Measurements from ENCODE around the gene MOB1B.

The MOB1B gene

DNA sequence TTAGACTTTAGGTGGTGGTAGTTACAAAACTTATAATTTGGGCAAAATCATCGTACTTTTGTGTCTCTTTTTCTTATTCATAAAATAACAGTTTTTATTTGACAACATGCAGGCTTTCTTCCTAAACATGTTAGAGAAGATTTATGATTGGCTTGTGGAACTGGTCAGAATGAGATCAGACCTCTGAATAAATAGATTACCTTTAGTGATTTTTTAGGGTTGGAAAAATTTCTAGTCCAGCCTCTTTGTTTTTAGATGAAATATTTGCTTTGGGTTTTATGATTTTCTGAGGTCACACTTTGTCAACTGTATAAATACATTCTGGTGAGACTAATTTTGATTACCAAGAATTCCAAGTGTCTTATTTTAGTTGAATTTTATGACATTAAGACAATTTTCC is 29.2 kb downstream of the MOB1B start:
- H3K4me1 ChIP-seq (ENCODE audit: control insufficient read depth, insufficient read depth, low read length): no peaks in the 10 kb centered on the region
- no peaks in the 10 kb centered on the region for H3K9me3 ChIP-seq (ENCODE audit: control insufficient read depth, low read length)
- no CpG with 5 or more reads among the region's 1 CpG for WGBS, 2 experiments
- no peaks in the 10 kb centered on the region for H3K27me3 ChIP-seq (ENCODE audit: control insufficient read depth, insufficient read depth, low read length, poor library complexity, severe bottlenecking)
- H3K27ac ChIP-seq (ENCODE audit: insufficient read depth, low read depth, low read length, poor library complexity, severe bottlenecking): no peak overlapping the region
- H3K36me3 ChIP-seq (ENCODE audit: control insufficient read depth, insufficient read depth, low read length): no peaks in the 10 kb centered on the region
- no peak overlapping the region for H3K4me3 ChIP-seq (ENCODE audit: insufficient read depth, low read depth, low read length)

GRCh38 chr4:70932984-70933383 is 30.8 kb downstream of the MOB1B start:
- Histone ChIP-seq H3K4me3 (ENCODE audit: insufficient read depth, low read depth, low read length) (no peak overlapping the region), H3K36me3 (ENCODE audit: control insufficient read depth, insufficient read depth, low read length) (no peaks in the 10 kb centered on the region)
- WGBS, 2 experiments: 100% methylated on average over 2 of the region's 2 CpGs; no CpG with 5 or more reads in 1 of the 2 experiments

GRCh38 chr4:70935038-70935695 is 33.0 kb downstream of the MOB1B start:
- no peaks in the 10 kb centered on the region for H3K36me3 ChIP-seq (ENCODE audit: control insufficient read depth, insufficient read depth, low read length)
- H3K9me3 ChIP-seq (ENCODE audit: control insufficient read depth, low read length): no peaks in the 10 kb centered on the region
- H3K27me3 ChIP-seq (ENCODE audit: control insufficient read depth, insufficient read depth, low read length, poor library complexity, severe bottlenecking): no peaks in the 10 kb centered on the region
- H3K4me1 ChIP-seq (ENCODE audit: control insufficient read depth, insufficient read depth, low read length): no peaks in the 10 kb centered on the region
- H3K27ac ChIP-seq (ENCODE audit: insufficient read depth, low read depth, low read length, poor library complexity, severe bottlenecking): no peak overlapping the region
- no peak overlapping the region for H3K4me3 ChIP-seq (ENCODE audit: insufficient read depth, low read depth, low read length)
- 94 to 96% methylated on average over 7 of the region's 7 CpGs for WGBS, 2 experiments

More at GRCh38 chr4:70932984-70933383, 30.8 kb downstream of the MOB1B start:
- H3K4me1 ChIP-seq (ENCODE audit: control insufficient read depth, insufficient read depth, low read length): no peaks in the 10 kb centered on the region
- no peaks in the 10 kb centered on the region for H3K27me3 ChIP-seq (ENCODE audit: control insufficient read depth, insufficient read depth, low read length, poor library complexity, severe bottlenecking)
- no peaks in the 10 kb centered on the region for H3K9me3 ChIP-seq (ENCODE audit: control insufficient read depth, low read length)
- H3K27ac ChIP-seq (ENCODE audit: insufficient read depth, low read depth, low read length, poor library complexity, severe bottlenecking): no peak overlapping the region

GRCh38 chr4:70936200-70936787 is 34.1 kb downstream of the MOB1B start:
- no peaks in the 10 kb centered on the region for H3K36me3 ChIP-seq (ENCODE audit: control insufficient read depth, insufficient read depth, low read length)
- H3K4me3 ChIP-seq (ENCODE audit: insufficient read depth, low read depth, low read length): no peak overlapping the region
- H3K27me3 ChIP-seq (ENCODE audit: control insufficient read depth, insufficient read depth, low read length, poor library complexity, severe bottlenecking): no peaks in the 10 kb centered on the region

DNA sequence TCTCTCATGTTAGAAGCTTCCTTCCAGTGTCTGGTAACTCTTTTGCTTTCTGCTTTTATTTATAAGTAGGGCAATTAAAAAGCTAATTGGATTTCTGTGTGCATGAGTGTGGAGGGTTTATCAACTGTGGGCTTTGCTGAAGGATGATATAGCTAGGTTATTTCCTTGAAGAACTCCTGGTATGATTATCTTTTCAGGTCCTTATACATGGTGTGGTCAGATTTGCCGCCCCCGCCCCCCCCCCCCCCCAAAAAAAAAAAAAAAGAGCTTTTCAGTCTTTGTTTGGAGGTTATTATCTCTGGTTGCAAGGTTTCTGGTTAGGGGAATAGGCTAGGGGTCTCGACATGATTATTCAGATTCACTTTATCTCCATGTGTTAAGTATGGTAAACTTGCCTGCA is 35.9 kb downstream of the MOB1B start:
- Histone ChIP-seq H3K36me3 (ENCODE audit: control insufficient read depth, insufficient read depth, low read length) (no peaks in the 10 kb centered on the region), H3K4me1 (ENCODE audit: control insufficient read depth, insufficient read depth, low read length) (no peaks in the 10 kb centered on the region), H3K9me3 (ENCODE audit: control insufficient read depth, low read length) (no peaks in the 10 kb centered on the region), H3K27ac (ENCODE audit: insufficient read depth, low read depth, low read length, poor library complexity, severe bottlenecking) (no peak overlapping the region), H3K27me3 (ENCODE audit: control insufficient read depth, insufficient read depth, low read length, poor library complexity, severe bottlenecking) (no peaks in the 10 kb centered on the region), H3K4me3 (ENCODE audit: insufficient read depth, low read depth, low read length) (no peak overlapping the region)
- 75 to 100% methylated on average over 1 to 3 of the region's 3 CpGs for WGBS, 2 experiments

More at GRCh38 chr4:70936200-70936787, 34.1 kb downstream of the MOB1B start:
- no peaks in the 10 kb centered on the region for H3K9me3 ChIP-seq (ENCODE audit: control insufficient read depth, low read length)
- 89 to 95% methylated on average over 4 of the region's 4 CpGs for WGBS, 2 experiments
- no peak overlapping the region for H3K27ac ChIP-seq (ENCODE audit: insufficient read depth, low read depth, low read length, poor library complexity, severe bottlenecking)
- no peaks in the 10 kb centered on the region for H3K4me1 ChIP-seq (ENCODE audit: control insufficient read depth, insufficient read depth, low read length)

DNA sequence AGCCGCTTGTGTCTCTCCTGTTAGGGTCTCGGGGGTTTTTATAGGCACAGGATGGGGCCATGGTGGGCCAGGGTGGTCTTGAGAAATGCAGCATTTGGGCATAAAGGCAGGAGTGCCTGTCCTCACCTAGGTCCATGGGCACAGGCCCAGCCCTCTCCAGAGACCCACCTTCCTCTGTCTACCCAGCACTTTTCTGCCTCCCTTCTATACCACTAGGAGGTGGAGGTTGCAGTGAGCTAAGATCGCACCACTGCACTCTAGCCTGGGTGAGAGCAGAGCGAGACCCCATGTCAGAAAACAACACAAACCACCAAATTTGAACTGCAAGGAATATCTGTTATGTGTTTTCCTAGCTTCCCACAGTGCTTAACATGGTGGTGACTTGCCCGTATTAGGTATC is 38.0 kb downstream of the MOB1B start:
- H3K36me3 ChIP-seq (ENCODE audit: control insufficient read depth, insufficient read depth, low read length): no peaks in the 10 kb centered on the region
- H3K4me3 ChIP-seq (ENCODE audit: insufficient read depth, low read depth, low read length): no peak overlapping the region
- peaks cover under 1% of the 10 kb centered on the region for H3K4me1 ChIP-seq (ENCODE audit: control insufficient read depth, insufficient read depth, low read length)
- WGBS, 2 experiments: 96 to 100% methylated on average over 4 to 5 of the region's 5 CpGs
- no peaks in the 10 kb centered on the region for H3K9me3 ChIP-seq (ENCODE audit: control insufficient read depth, low read length)
- H3K27ac ChIP-seq (ENCODE audit: insufficient read depth, low read depth, low read length, poor library complexity, severe bottlenecking): no peak overlapping the region
- H3K27me3 ChIP-seq (ENCODE audit: control insufficient read depth, insufficient read depth, low read length, poor library complexity, severe bottlenecking): no peaks in the 10 kb centered on the region

- Histone ChIP-seq H3K27me3 (ENCODE audit: control insufficient read depth, insufficient read depth, low read length, poor library complexity, severe bottlenecking) (no peaks in the 10 kb centered on the region), H3K27ac (ENCODE audit: insufficient read depth, low read depth, low read length, poor library complexity, severe bottlenecking) (no peak overlapping the region), H3K4me1 (ENCODE audit: control insufficient read depth, insufficient read depth, low read length) (peaks cover 7% of the 10 kb centered on the region), H3K4me3 (ENCODE audit: insufficient read depth, low read depth, low read length) (no peak overlapping the region), H3K9me3 (ENCODE audit: control insufficient read depth, low read length) (no peaks in the 10 kb centered on the region), H3K36me3 (ENCODE audit: control insufficient read depth, insufficient read depth, low read length) (no peaks in the 10 kb centered on the region)
These were observed 40.9 kb downstream of the MOB1B start for GRCh38 chr4:70943114-70943513.

GRCh38 chr4:70945046-70945445 is 42.9 kb downstream of the MOB1B start:
- 63% methylated on average over 3 of the region's 3 CpGs for WGBS, 2 experiments
- Histone ChIP-seq H3K27me3 (ENCODE audit: control insufficient read depth, insufficient read depth, low read length, poor library complexity, severe bottlenecking) (no peaks in the 10 kb centered on the region), H3K4me3 (ENCODE audit: insufficient read depth, low read depth, low read length) (no peak overlapping the region), H3K36me3 (ENCODE audit: control insufficient read depth, insufficient read depth, low read length) (no peaks in the 10 kb centered on the region), H3K4me1 (ENCODE audit: control insufficient read depth, insufficient read depth, low read length) (peaks cover 7% of the 10 kb centered on the region), H3K27ac (ENCODE audit: insufficient read depth, low read depth, low read length, poor library complexity, severe bottlenecking) (no peak overlapping the region), H3K9me3 (ENCODE audit: control insufficient read depth, low read length) (no peaks in the 10 kb centered on the region)

- Histone ChIP-seq H3K9me3 (ENCODE audit: control insufficient read depth, low read length) (no peaks in the 10 kb centered on the region), H3K4me1 (ENCODE audit: control insufficient read depth, insufficient read depth, low read length) (peaks cover 7% of the 10 kb centered on the region), H3K27ac (ENCODE audit: insufficient read depth, low read depth, low read length, poor library complexity, severe bottlenecking) (no peak overlapping the region), H3K36me3 (ENCODE audit: control insufficient read depth, insufficient read depth, low read length) (no peaks in the 10 kb centered on the region), H3K27me3 (ENCODE audit: control insufficient read depth, insufficient read depth, low read length, poor library complexity, severe bottlenecking) (no peaks in the 10 kb centered on the region), H3K4me3 (ENCODE audit: insufficient read depth, low read depth, low read length) (no peak overlapping the region)
- WGBS, 2 experiments: 90 to 94% methylated on average over 2 to 3 of the region's 3 CpGs
These were observed 43.4 kb downstream of the MOB1B start for GRCh38 chr4:70945452-70946055.

DNA sequence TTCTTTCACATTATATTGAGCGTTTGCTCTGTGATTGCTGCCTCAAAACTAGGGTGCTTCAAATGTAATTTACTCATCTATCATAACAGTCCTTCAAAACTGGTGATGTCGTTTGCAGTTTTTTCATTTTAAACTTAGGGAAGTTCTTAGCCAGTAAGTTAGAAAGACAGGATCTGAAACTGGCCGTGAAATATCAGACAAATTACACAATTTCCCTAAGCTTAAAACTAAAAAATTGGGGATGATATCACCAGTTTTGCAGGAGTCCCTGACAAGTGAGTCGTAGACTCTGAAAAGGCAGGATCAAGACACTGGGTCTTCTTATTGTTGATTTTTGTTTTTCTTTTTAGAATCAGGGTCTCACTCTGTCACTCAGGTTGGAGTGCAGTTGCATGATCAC is 44.8 kb downstream of the MOB1B start:
- WGBS, 2 experiments: 94 to 98% methylated on average over 3 to 4 of the region's 4 CpGs

More for the DNA sequence above, 44.8 kb downstream of the MOB1B start:
- Histone ChIP-seq H3K4me1 (ENCODE audit: control insufficient read depth, insufficient read depth, low read length) (peaks cover 7% of the 10 kb centered on the region), H3K36me3 (ENCODE audit: control insufficient read depth, insufficient read depth, low read length) (no peaks in the 10 kb centered on the region), H3K27ac (ENCODE audit: insufficient read depth, low read depth, low read length, poor library complexity, severe bottlenecking) (no peak overlapping the region), H3K4me3 (ENCODE audit: insufficient read depth, low read depth, low read length) (no peak overlapping the region), H3K9me3 (ENCODE audit: control insufficient read depth, low read length) (no peaks in the 10 kb centered on the region), H3K27me3 (ENCODE audit: control insufficient read depth, insufficient read depth, low read length, poor library complexity, severe bottlenecking) (no peaks in the 10 kb centered on the region)

Data from ectodermal cell (in vitro differentiated cells).